ENCODE data around the gene USP15.

USP15 gene

DNA sequence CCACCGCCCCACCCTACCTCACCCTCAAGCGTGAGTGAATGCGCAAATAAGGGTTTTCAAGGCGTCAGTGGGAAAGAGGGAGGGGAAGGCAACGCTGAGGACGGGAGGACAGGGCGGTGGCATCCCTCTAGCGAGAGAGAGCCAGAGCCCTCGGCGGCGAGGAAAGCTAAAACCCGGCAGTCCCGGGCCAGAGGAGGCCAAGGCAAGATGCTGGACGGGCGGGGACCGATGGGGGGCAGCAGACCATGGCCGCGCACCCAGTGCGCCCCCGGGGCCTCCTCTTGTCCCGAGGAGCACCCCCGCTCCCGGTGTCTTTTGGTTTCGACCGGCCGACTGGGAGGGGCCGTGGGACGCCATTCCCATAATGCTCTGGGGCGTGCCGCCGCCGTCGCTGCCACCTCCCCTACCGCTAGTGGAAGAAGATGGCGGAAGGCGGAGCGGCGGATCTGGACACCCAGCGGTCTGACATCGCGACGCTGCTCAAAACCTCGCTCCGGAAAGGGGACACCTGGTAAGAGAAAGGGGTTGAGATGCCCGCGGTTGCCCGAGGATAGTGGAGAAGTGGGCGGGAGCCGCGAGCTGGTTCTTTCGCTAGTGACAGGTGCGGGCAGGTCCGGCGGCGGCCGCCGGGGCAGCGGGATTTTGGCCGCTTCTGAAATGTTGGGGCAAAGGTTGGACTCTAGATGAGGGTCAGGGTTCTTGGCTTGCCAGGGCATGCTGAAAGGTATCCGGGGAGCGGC is at the start of gene USP15:
Gene USP15 (plus strand): TSS at position 412 of the 740 bp plus-strand sequence. CDS start 11 bp downstream, at position 423.
- DNase-seq: peak; percentile 93

DNA sequence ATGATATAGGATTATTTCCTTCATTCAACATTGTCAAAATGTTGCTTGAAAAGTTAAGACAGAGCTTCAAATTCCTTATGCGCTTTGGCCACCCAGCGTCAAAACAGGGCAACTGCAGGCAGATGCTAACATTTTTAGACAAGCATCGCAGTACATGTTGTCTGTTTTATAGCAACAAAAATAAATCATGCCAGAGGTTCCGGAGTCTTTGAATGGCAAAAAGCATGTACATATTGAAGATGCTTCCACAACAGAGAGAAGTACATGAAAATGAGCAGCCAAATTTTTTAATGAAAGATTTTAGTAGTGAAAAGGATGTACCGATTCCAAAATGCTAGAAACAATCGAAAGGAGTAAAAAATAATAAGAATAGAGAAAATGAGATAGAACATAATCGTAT is 49.8 kb upstream of the USP15 start:
- no peak for DNase-seq

DNA sequence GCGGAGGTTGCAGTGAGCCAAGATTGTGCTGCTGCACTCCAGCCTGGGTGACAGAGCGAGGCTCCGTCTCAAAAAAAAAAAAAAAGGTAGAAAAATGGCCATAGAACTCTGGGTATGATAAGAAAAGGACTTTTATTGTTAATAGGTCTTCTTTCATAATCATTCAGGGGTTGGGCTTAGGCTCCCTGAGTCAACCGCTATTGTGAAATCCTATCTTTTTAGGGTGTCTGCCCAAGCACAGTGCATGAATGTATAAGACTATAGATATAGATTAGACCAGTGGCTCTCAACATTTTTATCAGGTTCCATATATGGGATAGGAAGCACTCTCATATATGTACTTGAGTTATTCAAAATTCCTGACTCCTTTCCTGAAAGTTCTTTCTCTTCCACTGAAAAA is 48.7 kb upstream of the USP15 start:
- DNase-seq: no peak

DNA sequence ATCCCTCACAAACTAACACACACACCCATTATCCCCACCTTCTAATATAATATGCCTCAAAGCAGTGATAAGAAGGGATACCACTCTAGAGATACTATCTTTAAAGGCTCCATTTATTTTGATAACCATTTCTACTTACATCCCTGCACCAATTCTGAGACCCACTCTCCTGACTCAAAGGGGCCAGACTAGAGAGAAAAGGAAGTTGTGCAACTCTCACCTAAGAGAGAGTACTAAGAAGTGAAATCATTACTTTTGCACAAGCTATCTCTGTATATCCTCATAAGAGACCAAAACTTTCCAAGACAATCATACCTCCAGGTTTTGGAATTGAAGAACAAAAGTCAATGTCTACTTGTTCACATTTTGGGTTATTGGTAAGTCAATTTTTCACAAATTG is 45.4 kb upstream of the USP15 start:
- no peak for DNase-seq

DNA sequence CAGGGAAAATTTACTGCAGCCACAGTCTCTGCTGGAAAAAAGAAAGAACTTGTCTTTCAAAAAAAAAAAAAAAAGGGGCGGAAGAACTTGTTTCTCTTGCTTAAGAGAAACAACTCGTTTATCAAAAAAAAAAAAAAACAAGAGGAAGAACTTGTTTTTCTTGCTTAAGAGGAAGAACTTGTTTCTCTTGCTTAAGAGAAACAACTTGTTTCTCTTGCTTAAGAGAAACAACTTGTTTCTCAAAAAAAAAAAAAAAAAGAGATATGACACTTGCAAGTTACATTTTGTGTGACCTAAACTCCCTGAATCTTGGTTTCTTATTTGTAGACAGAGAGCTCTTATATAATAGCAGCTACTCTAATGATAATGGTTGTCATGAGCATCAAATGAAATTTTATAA is 44.7 kb upstream of the USP15 start:
- DNase-seq: no peak

DNA sequence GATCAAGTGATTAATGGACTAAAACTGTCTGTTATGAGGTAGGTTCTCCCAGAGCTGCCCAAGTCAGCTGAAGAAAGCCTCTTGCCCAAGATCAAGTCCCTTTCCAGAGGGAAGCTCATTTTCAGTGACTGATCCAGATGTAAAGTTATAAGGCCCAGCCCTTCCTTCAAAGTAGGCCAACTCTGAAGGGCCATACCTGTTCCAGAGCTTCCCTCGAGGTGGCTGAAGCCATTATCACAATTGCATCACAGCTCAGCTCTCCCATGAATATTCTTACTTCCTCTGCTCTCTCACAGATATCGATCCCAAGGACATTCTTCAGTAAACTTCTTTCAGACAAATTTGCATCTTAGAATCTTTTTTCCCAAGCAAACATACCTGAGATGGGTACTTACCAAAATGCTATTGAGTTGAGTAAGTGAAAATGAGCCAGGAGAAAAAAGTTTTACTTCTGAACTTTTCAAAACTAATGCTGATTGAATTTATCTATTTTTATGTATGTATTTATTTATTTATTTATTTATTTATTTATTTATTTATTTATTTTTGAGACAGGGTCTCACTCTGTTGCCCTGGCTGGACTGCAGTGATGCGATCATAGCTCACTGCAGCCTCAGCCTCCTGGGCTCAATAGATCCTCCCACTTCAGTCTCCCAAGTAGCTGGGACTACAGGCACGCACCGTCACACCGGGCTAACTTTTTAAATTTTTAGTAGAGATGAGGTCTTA is 42.6 kb upstream of the USP15 start:
- DNase-seq: no peak

DNA sequence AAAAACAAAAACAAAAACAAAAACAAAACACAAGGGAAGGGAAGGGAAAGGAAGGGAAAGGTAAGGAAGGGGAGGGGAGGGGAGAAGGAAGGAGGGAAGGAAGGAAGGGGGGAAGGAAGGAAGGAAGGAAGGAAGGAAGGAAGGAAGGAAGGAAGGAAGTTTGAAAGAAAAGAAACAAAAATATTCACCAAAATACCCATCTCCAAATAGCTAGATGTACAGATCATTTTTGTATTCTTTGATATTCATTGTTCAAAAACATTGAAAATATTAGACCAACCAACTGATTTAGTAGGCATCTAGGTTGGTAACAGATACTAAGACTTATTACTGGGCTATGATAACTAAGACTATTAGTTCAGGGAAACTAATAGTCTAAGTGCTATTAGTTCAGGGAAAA is 39.1 kb upstream of the USP15 start:
- no peak for DNase-seq

DNA sequence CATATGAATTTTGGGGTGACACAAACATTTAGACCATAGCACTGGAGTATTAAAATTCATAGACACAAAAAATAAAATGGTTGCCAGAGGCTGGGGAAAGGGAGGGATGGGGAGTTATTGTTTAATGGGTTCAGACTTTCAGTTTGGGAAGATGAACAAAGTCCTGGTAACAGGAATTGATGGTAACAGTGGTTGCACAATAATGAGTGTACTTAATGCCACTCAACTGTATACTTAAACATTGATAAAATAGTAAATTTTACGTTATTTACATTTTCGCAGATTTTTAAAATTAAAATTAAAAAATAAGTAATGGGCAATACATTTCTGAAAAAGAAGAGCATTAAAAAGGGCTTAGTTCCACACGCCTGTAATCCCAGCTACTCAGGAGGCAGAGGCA is 35.6 kb upstream of the USP15 start:
- DNase-seq: no peak

DNA sequence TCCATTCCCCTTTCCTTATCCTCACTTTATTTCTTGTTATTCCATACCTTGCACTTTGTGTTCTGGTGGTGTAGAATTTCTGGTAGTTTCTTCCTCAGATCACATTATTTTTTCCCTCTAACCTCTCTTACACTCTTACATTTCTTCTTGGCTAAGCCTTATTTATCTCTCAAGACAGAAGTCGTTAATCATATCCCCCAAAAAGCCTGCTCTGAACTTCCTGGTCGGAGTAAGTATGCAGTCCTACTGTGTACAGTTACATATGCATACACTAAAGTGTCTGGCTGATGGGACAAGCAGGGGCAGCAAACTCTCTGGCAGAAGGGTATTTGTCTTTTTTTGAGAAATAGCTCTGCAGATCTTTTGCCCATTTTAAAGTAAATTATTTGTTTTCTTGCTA is 33.1 kb upstream of the USP15 start:
- DNase-seq: no peak

DNA sequence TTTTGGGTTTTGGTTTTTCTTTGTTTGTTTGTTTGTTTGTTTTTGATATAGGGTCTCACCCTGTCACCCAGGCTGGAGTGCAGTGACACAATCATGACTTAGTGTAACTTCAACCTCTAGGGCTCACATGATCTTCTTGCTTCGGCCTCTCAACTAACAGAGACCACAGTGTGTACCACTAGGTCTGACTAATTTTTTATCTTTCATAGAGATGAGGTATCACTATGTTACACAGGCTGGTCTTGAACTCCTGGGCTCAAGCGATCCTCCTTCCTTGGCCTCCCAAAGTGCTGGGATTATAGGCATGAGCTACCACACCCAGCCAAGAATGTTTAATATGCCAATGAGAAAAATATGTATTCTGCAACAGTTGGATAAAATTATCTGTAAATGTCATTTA is 29.6 kb upstream of the USP15 start:
- DNase-seq: no peak

DNA sequence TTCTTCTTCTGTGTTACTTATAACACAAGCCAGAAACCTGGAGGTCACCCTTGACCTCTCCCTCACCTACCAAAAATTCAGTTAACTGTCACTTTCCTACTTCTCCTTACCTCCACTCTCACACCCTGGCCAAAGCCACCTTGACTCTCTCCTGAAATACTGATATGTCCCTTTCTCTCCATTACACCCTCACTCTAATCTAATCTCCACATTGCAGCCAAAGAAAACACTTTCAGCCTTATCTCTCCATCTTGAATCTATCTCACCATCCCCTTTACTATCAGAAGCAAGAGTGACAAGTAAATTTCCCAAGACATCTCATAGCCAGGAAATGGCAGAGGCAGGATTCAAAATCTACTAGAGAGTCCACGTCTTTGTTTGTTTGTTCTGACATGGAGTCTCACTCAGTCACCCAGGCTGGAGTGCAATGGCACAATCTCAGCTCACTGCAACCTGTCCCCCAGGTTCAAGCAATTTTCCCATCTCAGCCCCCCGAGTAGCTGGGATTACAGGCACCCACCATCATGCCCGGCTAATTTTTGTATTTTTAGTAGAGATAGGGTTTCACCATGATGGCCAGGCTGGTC is 28.0 kb upstream of the USP15 start:
- no peak for DNase-seq

DNA sequence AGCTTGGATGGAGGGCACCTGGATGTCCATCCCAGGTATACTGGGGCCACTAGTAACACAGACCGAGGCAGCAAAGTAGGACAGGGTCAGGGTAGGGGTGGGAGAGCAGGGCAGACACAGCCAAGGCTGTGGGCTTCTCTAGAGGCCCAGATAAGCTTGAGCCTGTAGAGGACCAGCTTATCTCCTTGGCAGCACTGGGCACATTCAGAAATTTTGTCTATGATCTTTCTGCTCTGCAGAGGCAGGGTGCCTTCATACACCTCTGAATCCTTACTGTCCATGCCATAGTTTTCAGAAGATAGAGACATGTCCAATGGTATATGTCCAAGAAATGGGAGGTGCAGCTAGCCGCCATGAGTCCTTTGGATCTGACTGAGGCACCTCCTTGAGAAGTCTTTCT is 26.4 kb upstream of the USP15 start:
- DNase-seq: no peak

DNA sequence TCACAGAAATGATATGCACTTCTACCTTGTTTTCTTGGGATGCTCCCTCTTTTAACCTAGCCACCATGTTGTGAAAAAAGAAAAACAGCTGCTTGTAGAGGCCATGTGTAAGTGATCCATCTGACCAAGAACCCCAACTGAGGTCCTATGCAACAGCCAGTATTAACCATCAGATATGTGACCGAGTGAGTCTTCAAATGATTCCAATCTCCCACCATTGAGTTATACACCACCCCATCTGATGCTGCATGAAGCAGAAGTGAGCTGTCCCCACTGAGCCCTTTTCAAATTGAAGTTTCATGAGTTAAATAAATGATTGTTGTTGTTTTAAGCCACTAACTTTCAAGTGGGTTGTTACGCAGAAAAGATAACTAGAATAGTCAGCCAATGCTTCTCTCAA is 20.6 kb upstream of the USP15 start:
- no peak for DNase-seq

DNA sequence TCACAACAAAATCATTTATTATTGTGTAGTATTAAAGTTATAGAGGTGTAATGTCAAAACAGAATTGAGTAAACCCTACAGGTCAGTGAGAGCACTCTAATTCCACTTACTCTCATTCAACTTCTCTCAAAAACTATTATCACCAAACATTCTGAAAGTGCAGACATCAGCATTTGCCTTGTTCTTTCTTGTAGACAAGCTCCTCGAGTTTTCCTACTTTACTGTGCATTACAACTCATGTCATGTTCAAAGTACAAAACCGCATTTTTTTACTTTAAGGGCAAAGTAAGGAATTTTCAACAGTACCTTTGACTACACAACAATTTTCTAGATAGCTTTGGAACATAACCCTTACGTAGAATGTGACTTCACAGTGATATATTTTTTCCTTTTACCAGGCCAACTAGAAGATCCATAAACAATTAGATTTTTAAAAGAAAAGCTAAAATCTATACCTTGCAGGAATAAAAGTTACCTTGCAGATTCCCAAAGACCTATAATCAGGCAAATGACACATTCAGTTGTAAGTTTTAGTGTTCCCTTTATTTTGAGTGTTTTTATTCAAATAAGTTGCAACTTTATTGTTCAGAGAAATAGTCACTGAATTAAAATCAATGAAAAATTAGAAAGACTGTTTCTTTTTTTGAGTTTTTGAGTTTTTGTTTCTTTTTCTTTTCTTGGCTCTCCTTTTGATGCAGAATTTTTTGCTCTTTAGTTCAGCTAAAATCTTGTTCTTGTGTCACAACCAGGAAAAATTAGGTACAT is 12.7 kb upstream of the USP15 start:
- no peak for DNase-seq

DNA sequence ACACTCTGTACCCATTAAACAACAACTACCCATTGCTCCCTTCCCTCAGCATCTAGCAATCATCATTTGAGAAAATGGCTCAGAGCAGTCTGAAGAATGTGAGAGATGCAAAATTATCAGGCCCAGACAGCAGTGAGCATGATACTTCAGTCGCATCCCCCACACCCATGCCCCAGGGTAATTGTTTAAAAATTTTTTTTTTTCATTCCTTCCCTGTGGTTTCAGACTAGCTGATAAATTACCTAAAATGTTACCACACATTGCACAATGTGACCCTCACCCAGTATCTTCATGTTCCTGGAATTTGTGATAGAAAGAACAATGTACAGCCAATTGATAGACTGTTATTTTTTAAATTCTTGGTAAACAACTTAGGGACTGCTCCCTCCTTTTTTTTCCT is 11.3 kb upstream of the USP15 start:
- no peak for DNase-seq

DNA sequence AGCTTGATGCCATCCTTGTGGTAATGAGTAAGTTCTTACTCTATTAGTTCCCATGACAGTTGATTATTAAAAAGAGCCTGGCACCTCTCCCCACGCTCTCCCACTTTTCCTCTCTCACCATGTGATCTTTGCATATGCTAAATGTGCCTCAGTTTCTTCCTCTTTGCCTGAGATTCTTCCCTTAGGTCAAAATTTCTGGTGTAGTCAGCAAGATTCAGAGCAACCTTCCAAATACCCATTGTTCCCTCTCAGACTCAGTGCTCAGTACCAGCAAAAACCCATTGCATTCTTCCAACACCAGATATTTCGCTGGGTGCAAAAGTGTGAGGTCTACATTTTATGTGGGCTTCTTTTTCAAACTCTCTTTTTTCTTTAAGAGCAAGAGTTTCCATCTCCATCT is 10.8 kb upstream of the USP15 start:
- no peak for DNase-seq

DNA sequence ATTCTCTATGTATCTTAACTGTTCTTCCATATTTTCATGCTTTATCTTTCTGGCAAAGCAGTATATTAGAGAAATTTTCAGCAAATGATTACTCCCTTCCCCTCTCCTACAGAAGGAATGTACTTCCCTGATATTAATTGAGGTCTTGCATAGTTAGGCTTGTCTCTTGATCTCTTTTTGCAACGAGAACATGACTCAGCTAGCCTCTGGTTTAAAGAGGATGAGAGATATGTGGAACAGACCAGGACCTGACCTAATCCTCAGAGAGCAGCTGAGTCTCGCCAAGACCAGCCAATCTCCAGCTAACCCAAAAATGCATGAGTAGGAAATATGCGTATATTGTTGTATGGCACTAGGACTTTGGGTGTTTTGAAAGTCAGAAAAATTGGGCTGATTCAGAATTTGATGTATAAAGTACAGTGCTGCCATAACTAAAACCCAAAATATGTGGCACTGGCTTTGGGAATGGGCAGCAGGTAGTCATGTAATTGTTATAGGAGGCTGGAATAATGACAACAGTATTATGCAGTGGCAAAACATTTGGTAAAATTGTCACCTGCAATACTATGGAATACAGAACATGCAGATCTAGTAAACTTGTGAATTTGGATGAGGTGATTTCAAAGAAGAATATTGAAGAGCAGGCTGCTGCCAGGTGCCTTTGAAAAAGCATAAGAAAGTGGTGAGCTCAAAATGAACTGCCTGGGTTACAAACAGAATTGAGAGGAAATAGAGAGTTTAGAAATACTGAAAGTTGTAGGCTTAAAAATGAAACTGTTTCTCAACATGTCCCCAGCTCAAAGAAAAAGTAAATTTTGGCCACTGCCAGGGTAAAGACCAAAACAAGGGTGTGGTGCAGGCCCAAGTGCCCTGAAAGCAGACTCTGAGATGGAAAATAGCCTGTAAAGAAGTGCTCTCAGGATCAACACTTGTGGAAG is 9.3 kb upstream of the USP15 start:
- DNase-seq: no peak

DNA sequence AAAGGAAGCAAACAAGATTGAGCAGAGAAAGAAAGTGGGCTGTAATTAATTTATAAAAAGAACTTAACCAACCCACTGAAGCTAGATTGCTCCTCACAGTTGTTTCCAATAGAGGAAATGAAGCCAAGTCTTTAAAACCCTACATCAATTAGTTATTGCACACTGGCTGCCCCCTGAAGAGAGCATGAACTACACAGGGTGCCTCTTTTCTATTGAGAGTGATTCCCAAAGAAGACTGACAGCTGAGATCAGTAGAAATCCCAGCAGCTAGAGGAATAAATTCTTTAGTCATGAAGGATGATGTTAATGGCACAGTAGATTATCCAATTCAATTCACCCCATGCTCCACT is 8.6 kb upstream of the USP15 start:
- no peak for DNase-seq

DNA sequence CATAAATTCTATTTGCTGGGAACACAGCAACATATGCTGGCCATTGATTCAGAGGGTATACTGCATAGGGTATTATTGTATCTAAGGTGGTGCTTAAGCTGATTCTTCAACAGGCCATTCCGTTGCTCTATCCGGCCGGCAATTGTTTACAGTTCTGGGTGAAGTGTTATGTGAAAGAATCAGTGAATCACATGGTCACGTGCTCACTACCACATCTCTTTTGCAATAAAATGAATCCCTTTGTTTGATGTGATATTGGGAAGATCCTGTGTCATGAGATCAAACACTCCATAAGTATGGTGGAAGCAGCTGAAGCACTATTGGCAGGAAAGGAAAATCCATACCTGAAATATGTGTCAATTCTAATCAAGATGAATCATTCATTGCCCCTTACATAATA is 7.6 kb upstream of the USP15 start:
- DNase-seq: no peak

DNA sequence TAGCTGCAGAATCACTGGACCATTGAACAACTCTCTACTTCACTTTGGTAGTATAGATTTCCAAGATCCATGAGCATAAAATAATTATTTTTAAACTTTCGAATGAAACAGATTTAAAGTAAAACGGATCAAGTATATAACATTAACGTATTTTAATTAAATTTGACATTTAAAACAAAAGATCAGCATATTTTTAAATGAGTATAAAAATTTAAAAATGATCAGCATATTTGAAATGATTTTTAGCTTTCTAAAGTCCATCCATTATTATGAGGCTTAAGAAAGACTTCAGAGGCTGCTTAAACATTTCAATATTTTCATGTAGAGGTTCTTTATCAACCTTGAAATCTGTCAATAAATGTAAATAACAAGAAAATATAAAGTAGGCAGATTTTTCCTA is 5.2 kb upstream of the USP15 start:
- no peak for DNase-seq

DNA sequence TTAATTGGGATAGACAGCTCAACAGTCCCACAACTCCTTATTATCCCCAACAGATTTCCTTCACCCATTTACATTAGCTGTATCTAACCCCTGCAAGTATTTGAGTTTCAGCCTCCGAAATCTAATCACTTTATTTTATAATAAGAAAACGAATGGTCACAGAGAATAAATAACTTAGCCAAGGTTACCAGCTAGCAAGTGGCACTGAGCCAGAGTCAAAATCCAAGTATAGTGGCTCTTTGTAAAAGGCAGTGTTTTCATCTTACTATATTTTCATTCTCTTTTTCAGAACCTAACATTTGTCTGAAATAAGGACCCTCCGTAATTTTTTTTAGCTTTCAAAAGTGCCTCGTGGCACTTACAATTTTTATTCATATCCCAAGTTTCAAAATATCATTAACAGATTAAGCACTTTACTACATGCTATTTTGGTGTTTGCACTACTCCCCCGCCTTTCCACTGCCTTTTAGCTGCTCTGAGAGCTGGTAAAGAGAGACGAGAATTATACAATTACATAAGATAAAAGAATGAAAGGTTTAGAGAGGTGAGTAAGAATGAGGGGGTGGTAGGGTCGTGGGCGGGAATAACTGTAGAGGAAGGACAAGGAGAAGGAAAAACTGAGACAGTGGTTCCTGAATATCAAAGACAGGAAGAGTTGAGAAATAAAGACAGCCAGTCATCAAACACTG is 3.7 kb upstream of the USP15 start:
- no peak for DNase-seq

DNA sequence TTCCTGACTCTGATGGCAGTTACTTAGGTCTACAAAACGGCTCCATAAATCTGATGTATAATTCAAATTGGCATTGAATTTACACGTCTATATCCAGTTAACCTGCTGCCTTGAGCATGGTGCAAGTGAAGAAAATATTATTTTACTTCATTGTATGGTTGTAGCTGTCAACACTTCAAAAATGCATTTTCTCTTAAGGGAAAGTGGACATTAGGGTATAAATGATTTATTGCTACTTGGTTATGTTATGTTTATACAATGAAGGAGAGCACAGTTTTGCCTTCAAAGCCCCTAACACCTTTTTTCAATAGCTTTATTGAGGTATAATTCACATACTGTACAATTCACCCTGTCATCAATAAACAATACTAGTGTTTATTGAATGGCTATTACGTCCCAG is 2.0 kb upstream of the USP15 start:
- DNase-seq: no peak
